Measurements from ENCODE around the gene TNNI3K.

TNNI3K gene

DNA sequence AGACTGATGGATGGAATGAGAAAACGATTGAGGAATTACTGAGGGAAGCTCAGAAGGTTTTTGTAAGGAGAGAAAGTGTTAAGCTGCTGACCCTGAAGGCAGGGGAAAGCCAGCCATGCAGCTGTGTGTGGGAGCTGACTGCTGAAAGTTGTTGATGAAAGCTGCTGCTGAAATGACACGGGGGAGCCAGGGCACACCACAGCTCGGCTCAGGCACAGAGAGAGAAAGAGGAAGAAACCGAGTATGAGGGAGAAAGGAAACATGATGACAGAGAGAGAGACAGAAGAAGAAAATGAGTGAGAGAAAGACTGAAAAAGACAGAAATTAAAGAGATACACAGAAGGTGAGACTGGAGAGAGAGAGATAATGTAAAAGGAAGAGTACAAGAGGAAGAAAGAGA is 161.7 kb downstream of the TNNI3K start:
- no peak for DNase-seq

DNA sequence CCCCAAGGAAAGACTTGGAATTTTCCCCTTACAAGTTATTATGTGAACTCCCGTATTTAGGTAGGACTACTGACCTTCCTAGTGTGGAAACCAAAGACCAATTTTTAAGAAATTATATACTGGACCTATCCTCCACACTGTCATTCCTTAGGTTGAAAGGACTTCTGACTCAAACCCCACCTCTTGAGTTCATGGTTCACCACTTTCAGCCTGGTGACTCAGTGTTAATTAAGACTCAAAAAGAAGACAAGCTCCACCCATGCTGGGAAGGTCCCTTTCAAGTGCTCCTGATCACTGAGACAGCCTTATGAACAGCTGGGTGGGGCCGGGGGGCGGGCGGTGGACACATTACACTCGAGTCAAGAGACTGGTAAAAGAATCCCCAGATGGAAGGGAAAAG is 164.1 kb downstream of the TNNI3K start:
- no peak for DNase-seq

DNA sequence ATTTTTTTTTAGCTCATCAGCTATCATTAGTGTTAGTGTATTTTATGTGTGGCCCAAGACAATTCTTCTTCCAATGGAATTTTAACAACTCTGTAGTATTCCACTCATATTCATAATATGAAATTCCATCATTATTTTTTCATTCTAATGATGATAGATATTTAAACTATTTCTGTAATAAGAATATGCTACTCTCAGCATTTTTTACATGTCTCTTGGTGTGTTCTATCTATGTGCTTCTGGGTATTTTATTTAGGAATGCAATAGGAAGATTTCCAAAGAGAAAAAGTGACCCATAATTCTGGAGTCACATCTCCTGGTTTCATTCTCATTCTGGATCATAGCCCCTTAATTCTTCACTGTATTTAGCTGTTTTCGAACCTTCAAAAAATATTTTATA is 167.7 kb downstream of the TNNI3K start:
- DNase-seq: no peak

DNA sequence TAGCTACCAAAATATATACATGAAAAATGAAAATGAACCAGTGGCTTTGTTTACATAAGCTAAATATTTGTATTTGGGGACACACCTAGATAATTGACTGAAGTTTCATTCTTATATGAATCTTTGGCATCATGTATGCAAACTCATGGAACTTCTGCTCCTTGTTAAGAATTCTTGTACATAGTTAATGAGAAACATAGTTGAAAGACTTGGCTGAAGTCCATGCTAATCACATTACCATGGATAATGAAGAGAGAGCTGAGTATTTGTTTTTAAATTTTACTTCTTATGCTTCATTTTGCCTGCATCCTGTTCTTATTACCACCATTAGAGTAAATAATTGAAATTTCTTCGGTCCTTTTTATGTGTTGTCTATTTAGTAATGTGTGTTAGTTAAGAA is 168.4 kb downstream of the TNNI3K start:
- no peak for DNase-seq

DNA sequence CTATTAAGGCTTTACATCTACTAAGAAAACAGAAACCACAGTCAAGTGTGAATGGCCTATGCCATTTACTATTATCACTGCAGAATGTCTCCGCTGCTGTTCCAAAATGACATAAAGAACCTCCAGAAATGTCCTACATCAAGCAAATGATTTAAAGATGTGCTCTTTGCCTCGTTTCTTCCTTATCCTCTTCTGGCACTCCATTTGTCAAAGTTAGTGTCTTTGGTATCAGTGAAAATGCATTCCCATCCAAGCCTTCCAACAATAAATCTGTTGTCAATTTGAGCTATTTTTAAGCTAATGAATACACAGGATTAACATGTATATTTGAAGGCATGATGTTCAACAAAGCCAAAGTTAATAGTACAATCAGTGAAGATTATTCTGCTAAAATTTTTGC is 171.6 kb downstream of the TNNI3K start:
- no peak for DNase-seq

DNA sequence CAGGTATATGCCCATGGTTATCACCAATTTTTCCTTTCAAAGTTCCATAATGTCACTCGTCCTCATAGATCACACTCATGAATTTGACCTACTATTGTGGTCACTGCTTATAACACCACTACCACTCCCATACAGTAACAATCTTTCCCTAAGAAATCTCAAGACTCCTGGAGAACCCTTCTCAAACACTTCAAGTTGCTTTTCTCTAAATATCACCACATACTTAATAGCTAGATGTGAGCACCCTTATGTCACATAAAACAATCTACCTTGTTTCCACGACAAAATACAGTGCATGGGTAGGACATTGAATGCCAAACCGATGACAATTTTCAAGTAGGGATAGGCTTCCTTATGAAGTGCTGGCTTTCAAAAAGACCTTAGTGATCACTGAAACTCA is 172.7 kb downstream of the TNNI3K start:
- DNase-seq: no peak

DNA sequence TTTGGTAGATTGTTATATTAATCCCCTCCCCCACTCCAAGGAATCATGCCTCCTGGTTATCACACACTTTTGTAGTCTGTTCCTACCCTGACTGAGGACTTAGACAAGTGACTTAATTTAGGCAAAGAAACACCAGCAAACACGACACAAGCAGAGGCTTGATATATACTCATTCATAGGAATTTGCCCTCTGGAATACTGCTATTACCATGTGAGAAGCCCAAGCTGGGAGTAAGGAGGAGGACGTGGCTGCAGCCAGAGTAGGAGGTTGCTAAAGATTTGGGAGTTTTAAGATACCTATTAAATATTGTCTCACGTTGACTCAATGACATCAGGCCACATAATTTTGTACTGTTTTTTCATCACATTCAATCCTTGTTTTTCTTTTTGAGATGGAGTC is 177.1 kb downstream of the TNNI3K start:
- no peak for DNase-seq

DNA sequence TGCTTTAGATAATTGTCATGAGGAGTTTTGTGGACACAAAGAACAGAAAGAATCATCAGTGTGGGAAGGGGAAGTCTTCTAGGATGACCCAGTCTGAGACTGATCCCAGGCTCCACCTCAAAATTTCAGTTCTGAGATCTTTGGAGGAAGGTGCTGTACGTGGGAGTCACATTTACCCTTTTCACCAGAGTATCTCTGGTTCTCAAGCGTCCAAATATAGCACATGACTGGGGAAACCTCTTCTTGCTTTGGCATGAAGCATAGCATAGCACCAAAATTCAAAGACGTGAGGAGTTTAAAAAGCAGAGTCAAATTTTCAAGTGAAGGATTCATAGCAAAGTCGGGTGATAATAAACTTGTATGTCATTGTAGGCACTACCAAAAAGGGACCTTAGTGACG is 180.7 kb downstream of the TNNI3K start:
- DNase-seq: no peak

DNA sequence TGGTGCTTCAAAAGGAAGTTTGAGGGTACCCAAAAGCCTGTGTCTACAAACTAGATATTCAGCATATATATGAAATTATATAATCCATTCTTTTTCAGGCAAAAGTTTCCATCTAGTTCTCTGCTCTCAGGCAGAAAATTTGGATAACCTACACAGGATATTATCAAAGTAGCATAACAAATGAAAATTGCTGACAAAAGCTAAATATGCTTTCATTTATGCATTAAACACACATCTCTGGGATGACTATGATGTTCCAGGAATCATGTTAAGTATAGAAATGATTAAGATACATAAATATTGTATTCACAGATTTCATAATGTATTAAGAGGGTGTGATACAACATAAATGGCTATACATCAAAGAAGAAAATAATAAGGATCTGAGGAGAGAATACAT is 184.4 kb downstream of the TNNI3K start:
- no peak for DNase-seq

DNA sequence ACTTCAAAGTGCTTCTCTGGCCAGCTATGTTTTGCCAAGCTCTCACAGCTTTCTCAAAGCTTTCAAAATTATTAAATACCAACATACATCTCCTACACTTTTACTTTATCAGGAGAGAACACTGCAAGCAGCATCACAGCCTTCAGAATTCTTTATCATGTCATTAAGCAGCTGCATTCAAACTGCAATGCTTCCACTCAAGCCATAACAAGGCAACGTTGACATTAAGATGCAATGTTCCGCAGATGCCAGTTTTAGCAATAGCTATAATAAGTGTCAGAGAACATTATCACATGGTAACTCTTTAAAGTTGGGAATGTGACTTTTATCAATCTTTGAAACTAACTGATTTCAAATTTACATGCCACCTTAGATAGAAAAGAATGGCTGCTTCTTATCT is 185.3 kb downstream of the TNNI3K start:
- no peak for DNase-seq

DNA sequence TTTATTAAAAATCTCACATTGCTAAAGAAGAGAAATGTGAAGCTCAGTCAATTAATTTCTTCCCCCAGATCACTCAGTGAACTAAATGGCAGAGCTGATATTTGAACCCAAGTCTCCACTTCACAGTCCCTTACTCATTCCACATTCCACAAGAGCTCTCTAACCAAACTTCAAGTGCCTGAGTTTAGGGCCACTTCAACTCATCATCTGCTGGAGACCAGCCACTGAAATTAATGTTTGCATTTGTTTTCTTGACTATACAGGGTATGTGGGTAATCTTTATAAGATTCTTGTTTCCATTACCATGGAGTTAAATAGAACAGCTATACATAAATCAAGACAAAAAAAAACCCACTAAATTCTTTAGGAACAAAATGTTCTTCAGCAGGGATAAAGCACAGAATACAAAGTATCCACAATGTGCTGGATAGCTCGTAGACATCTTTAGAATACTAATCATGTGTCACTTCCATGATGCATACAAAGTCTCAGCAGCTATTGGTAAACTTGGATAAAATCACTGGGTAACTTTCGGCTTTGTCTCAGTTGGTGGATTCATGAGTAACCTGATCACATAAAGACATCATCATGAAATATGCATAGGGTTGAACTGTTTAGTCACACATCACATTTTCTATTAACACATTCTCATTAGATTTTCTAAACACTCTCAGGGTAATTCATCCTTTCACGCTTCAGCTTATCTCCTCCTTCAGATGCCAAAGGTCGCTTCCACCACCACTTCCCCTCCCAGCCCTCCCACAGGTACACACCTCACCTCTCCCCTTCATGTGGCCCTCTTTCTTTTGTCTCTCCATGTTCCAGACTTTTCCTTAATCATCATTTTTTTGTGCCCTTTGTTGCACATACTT is 187.5 kb downstream of the TNNI3K start:
- no peak for DNase-seq

DNA sequence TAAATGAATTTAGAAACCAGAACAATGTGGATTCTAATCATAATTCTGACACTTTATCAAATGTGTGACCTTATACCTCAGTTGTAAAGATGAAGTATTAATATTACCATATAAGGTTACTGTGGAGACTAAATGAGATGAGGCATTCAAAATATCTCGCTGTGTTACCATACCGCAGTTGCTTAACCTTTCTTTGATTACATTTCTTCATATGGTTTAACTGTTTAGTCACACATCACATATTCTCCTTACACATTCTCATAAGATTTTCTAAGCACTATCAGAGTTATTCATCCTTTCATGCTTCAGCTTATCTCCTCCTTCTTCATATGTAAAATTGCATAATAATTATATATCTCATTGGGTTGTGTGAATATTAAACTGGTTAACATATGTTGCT is 188.3 kb downstream of the TNNI3K start:
- no peak for DNase-seq

DNA sequence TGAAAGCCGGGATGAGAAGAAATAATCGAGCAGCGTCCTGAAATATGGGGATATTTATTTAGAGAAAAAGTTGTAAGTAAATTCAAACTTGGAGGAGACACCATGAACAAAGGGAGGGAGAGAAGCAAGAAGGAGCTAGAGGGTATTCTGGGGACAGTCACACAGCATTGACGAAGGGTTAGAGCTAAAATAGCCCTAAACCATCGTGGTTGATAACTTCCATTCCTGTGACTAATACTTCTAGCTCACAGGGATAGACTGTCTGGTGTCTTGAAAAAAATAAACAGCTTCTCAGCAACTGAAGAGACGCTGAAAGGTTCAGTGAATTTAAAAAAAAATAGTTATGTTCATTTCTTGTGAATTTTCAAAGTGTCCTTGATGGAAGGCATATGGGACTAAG is 190.5 kb downstream of the TNNI3K start:
- no peak for DNase-seq

DNA sequence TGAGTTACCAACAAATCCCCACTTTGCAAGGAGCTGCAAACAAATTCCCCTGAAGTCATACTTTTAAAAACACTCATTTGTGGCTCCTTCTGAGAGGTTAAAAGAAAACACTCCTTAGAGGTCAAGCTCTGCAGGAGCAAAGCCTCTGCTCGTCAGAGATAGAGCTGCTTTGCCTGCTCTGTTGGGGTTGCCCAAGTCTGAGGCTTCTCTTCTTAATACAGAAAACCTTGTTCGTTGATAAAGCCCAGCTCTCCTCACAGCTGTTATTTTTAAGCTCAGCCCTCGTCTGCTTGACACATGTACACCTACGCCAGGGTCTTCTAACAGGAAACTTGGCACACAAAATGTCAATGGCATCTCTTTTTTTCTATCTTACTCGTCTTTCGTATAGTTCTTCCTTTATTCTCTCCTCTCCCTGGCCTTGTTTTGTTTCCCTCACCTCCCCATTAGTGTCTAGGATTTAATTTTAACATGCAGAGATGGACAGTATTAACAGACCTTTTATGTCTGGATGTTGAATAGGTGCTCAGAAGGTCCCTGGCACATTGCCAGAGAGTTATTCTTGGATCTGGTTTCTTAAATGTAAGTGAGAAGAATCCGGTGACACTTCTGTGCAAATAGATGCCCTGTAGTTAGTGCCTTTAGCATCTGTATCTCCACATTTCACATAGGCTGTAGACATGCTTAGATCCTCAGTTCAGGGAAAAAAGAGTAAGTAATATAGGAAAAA is 191.2 kb downstream of the TNNI3K start:
- DNase-seq: no peak

DNA sequence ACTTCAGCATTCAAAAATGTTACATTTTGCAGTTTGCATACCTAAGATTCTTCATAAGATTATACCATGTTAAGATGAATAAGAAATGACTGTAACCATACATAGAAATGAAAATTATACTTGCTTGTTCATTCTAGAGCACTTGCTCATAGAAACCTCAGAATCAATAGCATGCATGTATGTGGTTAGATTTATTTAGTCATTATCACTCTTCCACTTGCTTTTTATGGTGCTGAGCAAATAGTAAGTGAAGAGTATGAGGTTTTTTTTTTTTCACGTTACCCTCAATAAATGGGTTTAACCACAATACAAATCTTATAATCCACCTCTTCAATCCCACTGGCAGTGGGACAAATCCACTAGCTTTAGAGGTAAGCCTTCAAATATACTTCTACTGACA is 192.5 kb downstream of the TNNI3K start:
- DNase-seq: no peak

DNA sequence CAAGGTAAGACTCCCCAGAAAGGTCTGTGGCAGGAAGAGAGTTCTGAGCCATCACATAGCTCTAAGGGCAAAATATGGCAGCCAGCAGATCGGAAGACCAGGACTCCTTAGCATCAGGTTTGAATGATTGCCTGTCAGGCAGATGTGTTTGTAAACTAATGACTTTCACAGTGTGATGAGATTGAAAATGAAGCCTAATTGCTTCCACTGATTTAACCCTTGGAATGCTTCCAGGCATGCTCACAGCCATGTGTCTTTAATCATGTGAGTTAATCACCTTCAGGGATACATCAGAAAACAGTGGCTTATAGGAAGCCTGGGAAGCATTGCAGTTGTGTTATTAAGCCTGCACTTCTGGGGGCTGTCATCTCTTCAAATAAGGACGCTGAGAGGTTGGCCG is 194.4 kb downstream of the TNNI3K start:
- DNase-seq: no peak

DNA sequence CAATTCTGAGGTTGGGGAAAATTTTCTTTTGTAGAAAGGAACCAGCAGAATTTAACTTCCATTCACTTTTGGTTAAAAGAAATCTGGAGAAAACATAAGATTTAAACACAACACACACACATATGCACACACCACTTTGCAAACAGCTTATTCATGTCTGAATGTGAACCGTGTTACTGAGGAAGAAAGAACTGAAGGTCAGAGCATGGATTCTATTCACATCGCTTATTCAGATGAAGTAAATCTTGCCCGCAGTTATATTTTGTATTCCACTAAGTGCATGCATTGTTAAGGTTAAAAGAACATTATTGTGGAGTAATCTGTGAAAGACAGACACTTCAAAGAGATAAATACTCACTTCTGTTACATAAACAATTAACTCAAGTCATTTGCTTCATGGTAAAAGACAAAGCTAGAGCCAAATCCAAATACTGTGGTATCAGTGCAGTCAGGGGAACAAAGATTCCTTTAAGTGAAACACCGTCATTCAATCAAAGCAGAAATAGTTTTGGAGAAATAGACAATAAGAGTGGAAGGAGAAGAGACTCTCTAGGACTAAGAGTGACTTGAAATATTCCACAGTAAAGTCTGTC is 195.3 kb downstream of the TNNI3K start:
- DNase-seq: no peak

DNA sequence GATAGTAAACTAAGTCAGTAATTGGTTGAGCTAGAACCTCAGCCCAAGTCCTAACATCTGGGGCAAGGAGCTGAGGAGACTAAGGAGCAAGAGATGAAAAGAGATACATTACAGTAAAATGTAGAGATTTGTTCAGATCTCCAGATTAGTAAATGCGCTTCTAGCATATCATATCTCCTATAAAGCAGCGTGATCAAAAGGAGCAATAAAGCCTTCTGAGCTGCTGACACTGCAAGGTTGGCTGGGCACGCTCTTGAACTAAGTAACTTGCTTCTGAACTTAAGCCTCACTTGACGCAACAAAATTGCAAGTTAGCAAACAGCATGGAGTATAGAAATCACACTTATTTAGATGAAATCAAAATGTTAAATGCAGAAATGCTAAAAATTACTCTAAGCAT is 196.3 kb downstream of the TNNI3K start:
- no peak for DNase-seq

DNA sequence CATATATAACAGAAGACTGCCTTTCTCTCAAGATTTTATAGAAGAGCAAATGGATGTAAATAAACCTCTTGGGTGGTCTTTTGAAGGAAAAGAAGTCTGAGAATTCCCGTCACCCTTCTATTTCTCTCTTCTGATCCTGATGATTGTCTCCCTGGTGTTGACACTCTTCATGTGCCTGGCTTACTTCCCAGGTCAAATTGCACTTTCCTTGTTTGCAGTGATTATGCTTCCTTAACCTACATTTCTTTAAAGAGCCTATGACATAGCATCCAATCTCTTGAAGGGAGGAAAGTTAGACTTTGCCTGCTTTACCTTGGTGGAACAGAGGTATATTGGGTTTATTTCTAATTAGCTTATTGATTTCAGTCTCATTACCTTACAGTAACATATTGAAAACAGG is 197.1 kb downstream of the TNNI3K start:
- no peak for DNase-seq

DNA sequence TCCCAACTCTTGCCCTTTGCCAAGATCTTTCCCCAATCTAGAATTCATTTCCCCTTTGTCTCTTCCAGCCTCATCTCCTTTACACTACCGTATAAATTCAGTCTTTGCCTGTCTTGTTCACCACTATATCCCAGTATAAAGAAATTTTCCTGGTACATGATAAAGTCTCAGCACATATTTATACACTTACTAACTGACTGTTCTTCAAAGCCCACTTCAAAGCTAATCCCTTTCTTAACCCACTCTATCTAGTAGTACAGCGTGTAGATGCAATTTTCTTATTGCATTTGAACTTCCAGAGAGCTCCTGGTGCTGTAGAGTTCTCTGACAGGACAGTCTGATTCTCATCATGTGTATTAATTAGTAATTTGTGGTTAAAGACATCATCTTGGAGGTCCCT is 199.1 kb downstream of the TNNI3K start:
- DNase-seq: no peak

DNA sequence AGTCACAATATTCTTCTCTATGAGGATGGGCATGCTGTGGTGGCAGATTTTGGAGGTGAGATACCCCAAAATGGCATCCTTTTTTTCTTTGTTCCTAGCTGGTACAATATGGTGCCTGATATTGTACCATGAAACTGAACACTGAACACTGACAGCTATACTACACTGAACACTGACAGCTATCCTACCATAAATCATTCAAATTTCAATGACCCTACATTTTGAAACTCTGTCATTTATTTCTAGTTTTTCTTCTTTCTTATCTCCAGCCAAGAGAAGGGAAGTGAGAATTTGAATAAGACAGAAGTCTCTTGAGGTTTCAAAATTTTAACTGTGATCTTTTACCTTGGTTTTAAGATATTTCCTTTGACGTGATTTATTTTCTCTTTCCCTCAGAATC is 200.9 kb downstream of the TNNI3K start:
- DNase-seq: no peak

DNA sequence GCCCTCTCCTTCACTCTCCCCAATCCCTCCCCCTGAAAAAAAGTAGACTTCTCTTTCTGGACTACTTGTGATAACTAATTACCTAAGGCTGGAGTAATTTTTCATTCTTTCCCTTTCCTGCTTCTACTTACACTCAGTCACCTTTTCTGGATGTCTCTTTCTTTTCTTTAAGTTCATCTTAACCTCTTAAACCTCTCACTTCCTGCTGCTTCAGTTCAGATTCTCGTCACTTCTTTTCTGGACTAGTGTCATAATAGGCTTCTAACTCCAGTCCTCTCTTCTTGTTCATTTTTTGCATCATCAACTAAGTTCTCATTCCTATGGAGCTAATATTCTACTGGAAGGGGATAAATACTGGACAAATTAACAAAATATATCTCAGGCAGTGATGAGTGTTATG is 201.8 kb downstream of the TNNI3K start:
- DNase-seq: no peak

DNA sequence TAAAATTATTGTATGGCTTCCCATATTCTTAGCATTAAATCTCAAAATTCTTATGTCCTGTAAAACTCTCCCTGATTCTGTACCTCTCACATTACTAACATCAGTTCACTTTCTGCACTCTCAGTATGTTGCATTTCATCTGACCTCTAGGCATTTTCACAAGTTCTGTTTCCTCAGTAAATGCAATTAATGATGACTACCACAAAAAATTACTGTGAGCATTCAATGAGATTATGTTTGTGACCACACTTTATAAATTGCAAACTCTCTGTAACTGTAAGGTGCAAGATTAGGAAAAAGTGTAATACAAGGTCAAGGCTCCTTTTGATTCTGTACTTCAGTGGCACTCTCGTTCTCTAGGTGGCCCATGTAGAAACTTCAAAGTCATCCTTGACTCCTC is 216.8 kb downstream of the TNNI3K start:
- no peak for DNase-seq

DNA sequence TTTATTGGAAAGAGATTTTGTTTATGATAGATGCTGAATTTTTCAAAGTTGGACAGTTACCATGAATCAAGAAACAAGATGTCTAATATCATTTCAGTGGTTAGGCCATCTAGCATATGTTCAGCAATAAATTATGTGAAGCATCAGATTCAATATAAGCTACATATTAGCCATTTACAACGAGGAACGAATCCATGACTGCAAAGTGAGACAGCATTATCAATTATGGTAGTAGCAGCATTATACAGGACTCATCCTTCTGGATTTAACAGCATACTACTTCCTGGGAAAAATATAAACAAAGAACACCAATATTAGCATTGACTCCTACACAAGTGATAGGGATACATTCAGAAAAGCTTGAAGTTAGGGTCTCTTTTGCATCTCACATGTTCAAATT is 218.1 kb downstream of the TNNI3K start:
- DNase-seq: no peak
